SK-N-SH treated with all-trans-retinoic acid at 6 μM for 48 hours (cell line): ENCODE measurements around the gene MPDU1.

Source experiments
- ISL1 ChIP-seq: fragments of 250-450 bp; sonication (Bioruptor Pico); IDR thresholded peaks from 2 replicates; pipeline ENCODE4 v2.1.2; 2022; ENCODE audit warnings: mild to moderate bottlenecking, moderate library complexity
- ZC3H10 ChIP-seq: fragments of 250-450 bp; sonication (Bioruptor Pico); IDR thresholded peaks from 2 replicates; pipeline ENCODE4 v1.5.1; 2021; ENCODE audit warnings: mild to moderate bottlenecking, moderate library complexity
- ZNF8 ChIP-seq: fragments of 450-650 bp; formaldehyde crosslinking; IDR thresholded peaks from 2 replicates; pipeline ENCODE4 v1.5.0; 2020; ENCODE audit warnings: mild to moderate bottlenecking, moderate library complexity
- TF ChIP-seq, protein P1 (sequence below): fragments of 250-450 bp; sonication (Bioruptor Pico); IDR thresholded peaks from 2 replicates; pipeline ENCODE4 v1.5.0; 2020; ENCODE audit warnings: mild to moderate bottlenecking, moderate library complexity

GRCh38 chr17:7551396-7551795, 32.3 kb upstream of the MPDU1 start:
- no peak for TF ChIP-seq ZNF8
- TF ChIP-seq ISL1 (CRISPR knock-in tag): no peak
- TF ChIP-seq ZC3H10: no peak
- TF ChIP-seq, protein P1, sequence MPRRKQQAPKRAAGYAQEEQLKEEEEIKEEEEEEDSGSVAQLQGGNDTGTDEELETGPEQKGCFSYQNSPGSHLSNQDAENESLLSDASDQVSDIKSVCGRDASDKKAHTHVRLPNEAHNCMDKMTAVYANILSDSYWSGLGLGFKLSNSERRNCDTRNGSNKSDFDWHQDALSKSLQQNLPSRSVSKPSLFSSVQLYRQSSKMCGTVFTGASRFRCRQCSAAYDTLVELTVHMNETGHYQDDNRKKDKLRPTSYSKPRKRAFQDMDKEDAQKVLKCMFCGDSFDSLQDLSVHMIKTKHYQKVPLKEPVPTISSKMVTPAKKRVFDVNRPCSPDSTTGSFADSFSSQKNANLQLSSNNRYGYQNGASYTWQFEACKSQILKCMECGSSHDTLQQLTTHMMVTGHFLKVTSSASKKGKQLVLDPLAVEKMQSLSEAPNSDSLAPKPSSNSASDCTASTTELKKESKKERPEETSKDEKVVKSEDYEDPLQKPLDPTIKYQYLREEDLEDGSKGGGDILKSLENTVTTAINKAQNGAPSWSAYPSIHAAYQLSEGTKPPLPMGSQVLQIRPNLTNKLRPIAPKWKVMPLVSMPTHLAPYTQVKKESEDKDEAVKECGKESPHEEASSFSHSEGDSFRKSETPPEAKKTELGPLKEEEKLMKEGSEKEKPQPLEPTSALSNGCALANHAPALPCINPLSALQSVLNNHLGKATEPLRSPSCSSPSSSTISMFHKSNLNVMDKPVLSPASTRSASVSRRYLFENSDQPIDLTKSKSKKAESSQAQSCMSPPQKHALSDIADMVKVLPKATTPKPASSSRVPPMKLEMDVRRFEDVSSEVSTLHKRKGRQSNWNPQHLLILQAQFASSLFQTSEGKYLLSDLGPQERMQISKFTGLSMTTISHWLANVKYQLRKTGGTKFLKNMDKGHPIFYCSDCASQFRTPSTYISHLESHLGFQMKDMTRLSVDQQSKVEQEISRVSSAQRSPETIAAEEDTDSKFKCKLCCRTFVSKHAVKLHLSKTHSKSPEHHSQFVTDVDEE: no peak
